Inflammatory macrophage (primary cell): ENCODE data around the gene ITGA7.

Source experiments
- DNase-seq, 2 donors: peaks; one replicate each; pipeline ENCODE4 v3.0.0-alpha.2; 2020 to 2022

ITGA7 gene

GRCh38 chr12:55700255-55701018 is 7.3 kb downstream of the ITGA7 start:
- no peak for DNase-seq

GRCh38 chr12:55699471-55700055 is 8.1 kb downstream of the ITGA7 start:
- DNase-seq = no peak

- DNase-seq = no peak
These were observed 8.7 kb downstream of the ITGA7 start for GRCh38 chr12:55698965-55699364.

GRCh38 chr12:55698241-55698955 is 9.3 kb downstream of the ITGA7 start:
- DNase-seq = no peak

GRCh38 chr12:55697686-55698085 is 10.0 kb downstream of the ITGA7 start:
- DNase-seq = no peak

- no peak for DNase-seq
These were observed 10.8 kb downstream of the ITGA7 start for GRCh38 chr12:55696796-55697462.

GRCh38 chr12:55696141-55696540 is 11.6 kb downstream of the ITGA7 start:
- no peak for DNase-seq

- no peak for DNase-seq
These were observed 12.4 kb downstream of the ITGA7 start for GRCh38 chr12:55695349-55695748.

- DNase-seq = no peak
These were observed 13.1 kb downstream of the ITGA7 start for GRCh38 chr12:55694651-55695050.

- no peak for DNase-seq
These were observed 13.6 kb downstream of the ITGA7 start for GRCh38 chr12:55694188-55694515.

- DNase-seq = no peak
These were observed 14.1 kb downstream of the ITGA7 start for GRCh38 chr12:55693323-55694187.

GRCh38 chr12:55692631-55693322 is 14.9 kb downstream of the ITGA7 start:
- no peak for DNase-seq

- DNase-seq = no peak
These were observed 18.7 kb downstream of the ITGA7 start for GRCh38 chr12:55688716-55689655.

GRCh38 chr12:55687746-55688145 is 20.0 kb downstream of the ITGA7 start:
- peak in 1 of 2 donors; percentile 40 for DNase-seq

- no peak for DNase-seq
These were observed 21.2 kb downstream of the ITGA7 start for GRCh38 chr12:55686366-55687010.

- DNase-seq = no peak
These were observed 22.0 kb downstream of the ITGA7 start for GRCh38 chr12:55685671-55686070.

- no peak for DNase-seq
These were observed 22.8 kb downstream of the ITGA7 start for GRCh38 chr12:55684761-55685370.

GRCh38 chr12:55683676-55684075 is 24.0 kb downstream of the ITGA7 start:
- no peak for DNase-seq

- no peak for DNase-seq
These were observed 25.5 kb downstream of the ITGA7 start for GRCh38 chr12:55682087-55682796.
